CD4-positive, alpha-beta T cell (primary cell): ENCODE measurements around the gene SCYGR5. TPM values are rescaled to one million over a fixed set of nuclear protein-coding genes. Genes with fewer than 3 reads are reported as not detected.

Source experiments
- ATAC-seq: fragments of 200-7000 bp; cut with Tn5 transposase; one replicate; pipeline ENCODE4 v1.10.0; 2022; ENCODE audit warnings: mild to moderate bottlenecking; ENCODE audit not compliant: poor library complexity
- CTCF ChIA-PET: fragments of 350-600 bp; sonication (Branson Sonifier 250); formaldehyde crosslinking; loops from one replicate; lab custom pipeline; 2021; ENCODE audit warnings: antibody characterized with exemption, inconsistent platforms; lab: Charles Lee
- POLR2A ChIA-PET: fragments of 350-600 bp; sonication (Branson Sonifier 250); formaldehyde crosslinking; loops from one replicate; lab custom pipeline; 2021; ENCODE audit warnings: antibody characterized with exemption, inconsistent platforms; lab: Charles Lee
- DNase-seq, 14 experiments: peaks; one replicate each; pipeline ENCODE4 v3.0.0-alpha.2; 2013 to 2020; ENCODE audit warnings: mixed read lengths in 2 of 14
- H3K27ac ChIP-seq, 2 donors: one replicate each; pipeline versions ENCODE4 v1.5.1 to v1.7.0; 2013; ENCODE audit warnings: low read length in 2 of 2, low read depth in 1 of 2, mild to moderate bottlenecking in 1 of 2
- H3K27me3 ChIP-seq, 2 experiments: 1 replicate in 1 of 2; 2 replicates in 1 of 2; pipeline versions ENCODE4 v1.6.1 to v1.7.0; 2013; ENCODE audit warnings: low read length in 2 of 2, control low read depth in 1 of 2, mild to moderate bottlenecking in 1 of 2, moderate library complexity in 1 of 2; ENCODE audit not compliant: insufficient read depth in 2 of 2, control insufficient read depth in 1 of 2
- H3K36me3 ChIP-seq: one replicate; pipeline ENCODE4 v1.6.1; 2013; ENCODE audit warnings: low read length, control low read depth; ENCODE audit not compliant: insufficient read depth
- H3K4me1 ChIP-seq: one replicate; pipeline ENCODE4 v1.6.1; 2013; ENCODE audit warnings: low read length, control low read depth; ENCODE audit not compliant: insufficient read depth
- H3K4me3 ChIP-seq: one replicate; pipeline ENCODE4 v1.5.1; 2013; ENCODE audit warnings: mild to moderate bottlenecking, low read length, moderate library complexity
- H3K9me3 ChIP-seq, 2 experiments: 1 replicate in 1 of 2; 2 replicates in 1 of 2; pipeline versions ENCODE4 v1.6.1 to v1.7.0; 2013; ENCODE audit warnings: low read length in 2 of 2, mild to moderate bottlenecking in 2 of 2, control low read depth in 1 of 2, moderate library complexity in 1 of 2; ENCODE audit not compliant: control insufficient read depth in 1 of 2, insufficient read depth in 1 of 2
- H3K27ac Mint-ChIP-seq: one replicate; pipeline ENCODE4 v1.8.0; 2020; ENCODE audit warnings: mixed read lengths
- H3K27me3 Mint-ChIP-seq: one replicate; pipeline ENCODE4 v1.8.0; 2021; ENCODE audit warnings: mixed read lengths
- H3K36me3 Mint-ChIP-seq: one replicate; pipeline ENCODE4 v1.8.0; 2021; ENCODE audit warnings: low read depth, mixed read lengths
- H3K4me1 Mint-ChIP-seq: one replicate; pipeline ENCODE4 v1.8.0; 2021; ENCODE audit warnings: low read depth, mixed read lengths
- H3K4me3 Mint-ChIP-seq: one replicate; pipeline ENCODE4 v1.8.0; 2020; ENCODE audit warnings: mild to moderate bottlenecking, mixed read lengths
- H3K9me3 Mint-ChIP-seq: one replicate; pipeline ENCODE4 v1.8.0; 2020; ENCODE audit warnings: mixed read lengths
- CTCF ChIP-seq: fragments of 200-600 bp; IDR thresholded peaks from one replicate; pipeline ENCODE4 v1.8.0; 2022; ENCODE audit warnings: antibody characterized with exemption, mild to moderate bottlenecking
- intact Hi-C, 2 experiments: fragments of 100-400 bp; cut with DNase I in 1 of 2; cut with micrococcal nuclease in 1 of 2; formaldehyde crosslinking; loops; one replicate each; pipeline versions ENCODE4 v1.15.1 to v1.9.0; 2023 to 2025; cut with DNase I, micrococcal nuclease
- total RNA-seq, 174 experiments: library from RNA in 2 of 174; stranded (reverse) in 2 of 174; gene quantifications; one replicate each; pipeline ENCODE4 v1.2.3 and lab custom pipeline; 2021 to 2026

SCYGR5 gene
- total RNA-seq, 2 experiments from 2014 or later, result not detected

GRCh38 chr2:227629435-227629834, 37.2 kb upstream of the SCYGR5 start:
- TF ChIP-seq CTCF, result no peak
- no peak overlapping the region for H3K4me3 ChIP-seq
- H3K9me3 ChIP-seq, result no peaks in the 10 kb centered on the region
- Mint-ChIP-seq H3K4me1 (no peaks in the 10 kb centered on the region), H3K4me3 (no peak overlapping the region), H3K27me3 (peaks cover 25% of the 10 kb centered on the region), H3K9me3 (no peaks in the 10 kb centered on the region), H3K36me3 (no peaks in the 10 kb centered on the region), H3K27ac (no peak overlapping the region)
- ChIA-PET CTCF (no interaction called here), POLR2A (no interaction called here)
- H3K4me1 ChIP-seq, result no peaks in the 10 kb centered on the region
- H3K27me3 ChIP-seq, result peaks cover 0 to 4% of the 10 kb centered on the region in 2 experiments
- H3K36me3 ChIP-seq, result no peaks in the 10 kb centered on the region
- no peak overlapping the region for H3K27ac ChIP-seq
- no peak for ATAC-seq
- no peak for DNase-seq
- intact Hi-C loops, result no loop called here

GRCh38 chr2:227630322-227630721, 36.3 kb upstream of the SCYGR5 start:
- H3K27ac Mint-ChIP-seq, result no peak overlapping the region

GRCh38 chr2:227632827-227633226, 33.8 kb upstream of the SCYGR5 start:
- ATAC-seq (no peak), DNase-seq (no peak)
- H3K36me3 Mint-ChIP-seq, result no peaks in the 10 kb centered on the region
- H3K27me3 Mint-ChIP-seq, result peaks cover 25% of the 10 kb centered on the region
- H3K4me3 Mint-ChIP-seq, result no peak overlapping the region
- no peak overlapping the region for H3K27ac Mint-ChIP-seq
- no peaks in the 10 kb centered on the region for H3K9me3 Mint-ChIP-seq
- Histone ChIP-seq H3K9me3 (no peaks in the 10 kb centered on the region), H3K27me3 (peaks cover 0 to 2% of the 10 kb centered on the region in 2 experiments), H3K4me3 (no peak overlapping the region), H3K36me3 (no peaks in the 10 kb centered on the region), H3K4me1 (no peaks in the 10 kb centered on the region), H3K27ac (no peak overlapping the region)
- intact Hi-C loops, result no loop called here
- POLR2A ChIA-PET, result no interaction called here
- TF ChIP-seq CTCF, result no peak
- CTCF ChIA-PET, result no interaction called here
- H3K4me1 Mint-ChIP-seq, result no peaks in the 10 kb centered on the region

More at GRCh38 chr2:227630322-227630721, 36.3 kb upstream of the SCYGR5 start:
- ChIA-PET CTCF (no interaction called here), POLR2A (no interaction called here)
- Mint-ChIP-seq H3K27me3 (peaks cover 25% of the 10 kb centered on the region), H3K36me3 (no peaks in the 10 kb centered on the region), H3K9me3 (no peaks in the 10 kb centered on the region), H3K4me3 (no peak overlapping the region), H3K4me1 (no peaks in the 10 kb centered on the region)
- Histone ChIP-seq H3K27ac (no peak overlapping the region), H3K9me3 (no peaks in the 10 kb centered on the region), H3K4me1 (no peaks in the 10 kb centered on the region), H3K27me3 (peaks cover 0 to 4% of the 10 kb centered on the region in 2 experiments), H3K36me3 (no peaks in the 10 kb centered on the region), H3K4me3 (no peak overlapping the region)
- TF ChIP-seq CTCF, result no peak
- ATAC-seq (no peak), DNase-seq (no peak)
- intact Hi-C loops, result no loop called here
